Prostate gland (tissue), 2 donors: Measurements from ENCODE around the gene SLIT3.

Source experiments
- POLR2A ChIP-seq: fragments of 450-650 bp; IDR thresholded peaks from one replicate; pipeline ENCODE4 v1.6.1; 2016; ENCODE audit warnings: antibody characterized with exemption, mild to moderate bottlenecking
- TF ChIP-seq, protein P1 (sequence below), 4 experiments: fragments of 200-600 bp in 2 of 4; fragments of 450-650 bp in 2 of 4; sonication (generic) in 2 of 4; IDR thresholded peaks; 1 replicate in 3 of 4; 2 replicates in 1 of 4; pipeline ENCODE4 v1.5.1; 2016 to 2019; ENCODE audit warnings: antibody characterized with exemption in 4 of 4, mild to moderate bottlenecking in 2 of 4, moderate library complexity in 2 of 4

DNA sequence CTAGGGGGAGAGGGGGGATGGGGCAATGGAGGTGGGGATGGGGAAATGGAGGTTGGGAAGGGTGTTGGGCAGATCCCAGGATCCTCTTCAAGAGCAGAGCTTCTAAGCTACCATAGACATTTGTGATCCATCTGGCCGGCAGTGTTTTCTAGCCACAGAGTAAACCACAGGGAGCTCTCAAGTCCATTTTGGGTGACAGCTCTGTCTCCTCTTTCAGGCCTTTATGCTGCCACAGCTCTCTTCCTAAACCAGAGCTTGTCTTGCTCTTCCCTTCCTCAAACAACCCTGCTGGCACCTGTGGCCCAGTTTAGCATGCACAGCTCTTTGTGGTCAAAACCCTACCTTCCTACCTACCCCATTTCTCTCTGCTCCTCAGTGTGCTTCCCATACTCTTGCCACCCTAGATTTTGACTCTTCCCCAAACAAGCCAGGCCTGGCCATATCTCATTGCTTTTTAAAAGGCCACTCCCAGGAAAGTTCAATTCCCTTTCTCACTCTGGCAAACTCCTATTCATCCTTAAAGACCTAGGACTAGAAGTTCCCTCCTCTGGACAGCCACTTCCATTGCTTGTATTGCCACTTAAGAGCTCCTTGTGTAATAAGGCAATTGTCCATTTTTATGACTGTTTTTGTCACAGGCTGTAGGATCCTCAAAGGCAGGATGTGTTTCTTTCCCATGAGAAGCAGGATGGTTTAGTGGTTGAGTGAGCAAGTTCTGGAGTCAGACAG, 637.5 kb downstream of the SLIT3 start:
- TF ChIP-seq, protein P1, sequence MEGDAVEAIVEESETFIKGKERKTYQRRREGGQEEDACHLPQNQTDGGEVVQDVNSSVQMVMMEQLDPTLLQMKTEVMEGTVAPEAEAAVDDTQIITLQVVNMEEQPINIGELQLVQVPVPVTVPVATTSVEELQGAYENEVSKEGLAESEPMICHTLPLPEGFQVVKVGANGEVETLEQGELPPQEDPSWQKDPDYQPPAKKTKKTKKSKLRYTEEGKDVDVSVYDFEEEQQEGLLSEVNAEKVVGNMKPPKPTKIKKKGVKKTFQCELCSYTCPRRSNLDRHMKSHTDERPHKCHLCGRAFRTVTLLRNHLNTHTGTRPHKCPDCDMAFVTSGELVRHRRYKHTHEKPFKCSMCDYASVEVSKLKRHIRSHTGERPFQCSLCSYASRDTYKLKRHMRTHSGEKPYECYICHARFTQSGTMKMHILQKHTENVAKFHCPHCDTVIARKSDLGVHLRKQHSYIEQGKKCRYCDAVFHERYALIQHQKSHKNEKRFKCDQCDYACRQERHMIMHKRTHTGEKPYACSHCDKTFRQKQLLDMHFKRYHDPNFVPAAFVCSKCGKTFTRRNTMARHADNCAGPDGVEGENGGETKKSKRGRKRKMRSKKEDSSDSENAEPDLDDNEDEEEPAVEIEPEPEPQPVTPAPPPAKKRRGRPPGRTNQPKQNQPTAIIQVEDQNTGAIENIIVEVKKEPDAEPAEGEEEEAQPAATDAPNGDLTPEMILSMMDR (IDR thresholded peaks at IDR 0.05) = no peak
- no peak for TF ChIP-seq POLR2A
